Astrocyte of the cerebellum (primary cell): ENCODE measurements around the gene COL4A1.

Experiments
- DNase-seq: peaks from one replicate; pipeline ENCODE4 v3.0.0-alpha.2; 2011; ENCODE audit warnings: low read depth
- H3K4me3 ChIP-seq: 2 replicates; pipeline ENCODE4 v1.5.1; 2011; ENCODE audit warnings: mild to moderate bottlenecking, low read depth, low read length, moderate library complexity
- in situ Hi-C: cut with HindIII; loops from 2 replicates; pipeline ENCODE4 v1.10.0; 2017; ENCODE audit warnings: low sequenced_read_pairs
- TF ChIP-seq, protein P1 (sequence below): IDR thresholded peaks from 2 replicates; pipeline ENCODE4 v1.5.1; 2012; ENCODE audit warnings: low read length, low read depth, moderate library complexity, mild to moderate bottlenecking; ENCODE audit errors: missing control alignments

The COL4A1 gene

GRCh38 chr13:110337247-110337646 is 30.3 kb upstream of the COL4A1 start:
- in situ Hi-C loops = loop anchor here (5.0 kb wide), 1 partner anchor 45 kb away; no protein-coding TSS in a partner anchor
- TF ChIP-seq, protein P1, sequence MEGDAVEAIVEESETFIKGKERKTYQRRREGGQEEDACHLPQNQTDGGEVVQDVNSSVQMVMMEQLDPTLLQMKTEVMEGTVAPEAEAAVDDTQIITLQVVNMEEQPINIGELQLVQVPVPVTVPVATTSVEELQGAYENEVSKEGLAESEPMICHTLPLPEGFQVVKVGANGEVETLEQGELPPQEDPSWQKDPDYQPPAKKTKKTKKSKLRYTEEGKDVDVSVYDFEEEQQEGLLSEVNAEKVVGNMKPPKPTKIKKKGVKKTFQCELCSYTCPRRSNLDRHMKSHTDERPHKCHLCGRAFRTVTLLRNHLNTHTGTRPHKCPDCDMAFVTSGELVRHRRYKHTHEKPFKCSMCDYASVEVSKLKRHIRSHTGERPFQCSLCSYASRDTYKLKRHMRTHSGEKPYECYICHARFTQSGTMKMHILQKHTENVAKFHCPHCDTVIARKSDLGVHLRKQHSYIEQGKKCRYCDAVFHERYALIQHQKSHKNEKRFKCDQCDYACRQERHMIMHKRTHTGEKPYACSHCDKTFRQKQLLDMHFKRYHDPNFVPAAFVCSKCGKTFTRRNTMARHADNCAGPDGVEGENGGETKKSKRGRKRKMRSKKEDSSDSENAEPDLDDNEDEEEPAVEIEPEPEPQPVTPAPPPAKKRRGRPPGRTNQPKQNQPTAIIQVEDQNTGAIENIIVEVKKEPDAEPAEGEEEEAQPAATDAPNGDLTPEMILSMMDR = no peak
- H3K4me3 ChIP-seq = no peak overlapping the region
- DNase-seq = no peak

DNA sequence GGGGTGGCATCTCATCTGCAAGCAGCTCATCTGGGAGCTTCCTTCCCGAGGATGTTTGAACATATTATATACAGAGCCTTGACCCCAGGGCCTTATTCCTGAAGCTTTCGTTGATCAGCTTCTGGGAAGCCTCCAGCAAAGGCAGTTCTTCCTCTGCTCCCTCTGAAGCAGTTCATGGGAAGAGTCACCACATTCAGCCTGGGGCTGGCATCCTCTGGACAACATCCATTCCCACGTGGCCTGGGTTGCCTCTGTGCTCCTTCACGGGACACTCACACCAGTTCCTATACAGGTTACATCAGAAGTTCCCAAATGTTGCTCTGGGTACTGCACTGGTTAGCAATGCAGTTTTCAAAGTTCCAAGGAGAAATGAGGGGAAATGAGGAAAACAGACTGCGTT is 29.7 kb upstream of the COL4A1 start:
- in situ Hi-C loops = loop anchor here (5.0 kb wide), 1 partner anchor 44 kb away; no protein-coding TSS in a partner anchor
- TF ChIP-seq, protein P1 = no peak
- H3K4me3 ChIP-seq = no peak overlapping the region
- no peak for DNase-seq

GRCh38 chr13:110336108-110336507 is 29.2 kb upstream of the COL4A1 start:
- in situ Hi-C loops = loop anchor here (5.0 kb wide), 1 partner anchor 44 kb away; no protein-coding TSS in a partner anchor
- no peak overlapping the region for H3K4me3 ChIP-seq
- DNase-seq = no peak
- TF ChIP-seq, protein P1 = no peak

- in situ Hi-C loops = loop anchor here (5.0 kb wide), 1 partner anchor 43 kb away; no protein-coding TSS in a partner anchor
- TF ChIP-seq, protein P1 = no peak
- H3K4me3 ChIP-seq = no peak overlapping the region
- DNase-seq = peak; percentile 91
Measured at GRCh38 chr13:110334841-110335490, 28.0 kb upstream of the COL4A1 start.

GRCh38 chr13:110334256-110334655 is 27.3 kb upstream of the COL4A1 start:
- H3K4me3 ChIP-seq = no peak overlapping the region
- DNase-seq = peak; percentile 85
- TF ChIP-seq, protein P1 = no peak
- in situ Hi-C loops = no loop called here

- TF ChIP-seq, protein P1 = no peak
- DNase-seq = no peak
- no peak overlapping the region for H3K4me3 ChIP-seq
- in situ Hi-C loops = no loop called here
Measured at GRCh38 chr13:110333837-110334236, 26.9 kb upstream of the COL4A1 start.
